ENCODE measurements around the gene OR8J1.

Gene OR8J1

DNA sequence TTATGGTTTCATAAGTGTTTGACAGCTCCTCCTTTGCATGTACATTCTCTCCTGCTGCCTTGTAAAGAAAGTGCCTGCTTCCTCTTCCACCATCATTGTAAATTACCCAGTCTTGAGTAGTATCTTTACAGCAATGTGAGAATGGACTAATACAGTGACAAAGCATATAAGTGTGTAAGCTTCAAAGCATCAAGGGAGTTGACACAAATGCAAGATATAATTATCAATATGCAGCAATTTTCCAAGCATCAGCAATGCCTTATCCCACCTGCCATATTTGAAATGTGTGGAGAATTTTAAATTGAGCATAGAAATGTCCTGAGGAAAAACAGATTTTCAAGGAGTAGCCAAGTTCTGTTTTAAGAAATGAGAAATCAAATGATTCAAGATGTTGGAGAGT, 56.7 kb downstream of the OR8J1 start:
- TF ChIP-seq, protein P1, sequence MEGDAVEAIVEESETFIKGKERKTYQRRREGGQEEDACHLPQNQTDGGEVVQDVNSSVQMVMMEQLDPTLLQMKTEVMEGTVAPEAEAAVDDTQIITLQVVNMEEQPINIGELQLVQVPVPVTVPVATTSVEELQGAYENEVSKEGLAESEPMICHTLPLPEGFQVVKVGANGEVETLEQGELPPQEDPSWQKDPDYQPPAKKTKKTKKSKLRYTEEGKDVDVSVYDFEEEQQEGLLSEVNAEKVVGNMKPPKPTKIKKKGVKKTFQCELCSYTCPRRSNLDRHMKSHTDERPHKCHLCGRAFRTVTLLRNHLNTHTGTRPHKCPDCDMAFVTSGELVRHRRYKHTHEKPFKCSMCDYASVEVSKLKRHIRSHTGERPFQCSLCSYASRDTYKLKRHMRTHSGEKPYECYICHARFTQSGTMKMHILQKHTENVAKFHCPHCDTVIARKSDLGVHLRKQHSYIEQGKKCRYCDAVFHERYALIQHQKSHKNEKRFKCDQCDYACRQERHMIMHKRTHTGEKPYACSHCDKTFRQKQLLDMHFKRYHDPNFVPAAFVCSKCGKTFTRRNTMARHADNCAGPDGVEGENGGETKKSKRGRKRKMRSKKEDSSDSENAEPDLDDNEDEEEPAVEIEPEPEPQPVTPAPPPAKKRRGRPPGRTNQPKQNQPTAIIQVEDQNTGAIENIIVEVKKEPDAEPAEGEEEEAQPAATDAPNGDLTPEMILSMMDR (IDR thresholded peaks at IDR 0.05; ENCODE audit: insufficient read depth, low read depth, low read length, missing control alignments), result no peak
- no peak overlapping the region for H3K4me3 ChIP-seq (ENCODE audit: low read length)
- no peak for DNase-seq (ENCODE audit: low read depth)
